Testis (tissue), 3 donors: ENCODE measurements around the gene ZCCHC14. TPM values are rescaled to one million over a fixed set of nuclear protein-coding genes. Genes with fewer than 3 reads are reported as not detected.

Experiments
- DNase-seq: peaks from one replicate; pipeline ENCODE4 v3.0.0-alpha.2; 2019
- H3K27ac ChIP-seq, 2 donors: fragments of 200-600 bp; sonication (generic); one replicate each; pipeline ENCODE4 v1.5.1; 2019
- H3K27me3 ChIP-seq: fragments of 200-600 bp; sonication (generic); one replicate; pipeline ENCODE4 v1.5.1; 2019
- H3K36me3 ChIP-seq: fragments of 200-600 bp; sonication (generic); one replicate; pipeline ENCODE4 v1.5.1; 2017; ENCODE audit warnings: low read depth; ENCODE audit errors: missing control alignments
- H3K4me1 ChIP-seq: fragments of 200-600 bp; sonication (generic); one replicate; pipeline ENCODE4 v1.5.1; 2019
- H3K4me3 ChIP-seq, 2 donors: fragments of 200-600 bp; sonication (generic); one replicate each; pipeline ENCODE4 v1.5.1; 2017 to 2019
- H3K9me3 ChIP-seq: fragments of 200-600 bp; sonication (generic); one replicate; pipeline ENCODE4 v1.5.1; 2017
- CTCF ChIP-seq, 3 experiments: fragments of 450-650 bp in 2 of 3; fragments of 200-600 bp in 1 of 3; sonication (generic) in 1 of 3; IDR thresholded peaks; one replicate each; pipeline ENCODE4 v1.5.1; 2016 to 2019; ENCODE audit warnings: antibody characterized with exemption in 3 of 3, mild to moderate bottlenecking in 2 of 3, moderate library complexity in 1 of 3
- POLR2A ChIP-seq: fragments of 450-650 bp; IDR thresholded peaks from one replicate; pipeline ENCODE4 v1.6.1; 2017; ENCODE audit warnings: antibody characterized with exemption, mild to moderate bottlenecking, moderate library complexity
- WGBS, 2 donors: methylation state at CpG; one replicate each; pipeline ENCODE4 v1.1.5; 2018; 5-methylcytosine and 5-hydroxymethylcytosine counted together
- intact Hi-C: fragments of 100-400 bp; cut with DNase I; formaldehyde crosslinking; loops from one replicate; pipeline ENCODE4 v1.15.1; 2023; ENCODE audit warnings: low total_unique reads
- polyA plus RNA-seq: library from polyadenylated mRNA; stranded (reverse); fragments of 350-450 nt; fragmentation: Illumina TruSeq; extraction: RNeasy Lipid Tissue Mini Kit (QIAGEN cat#74804); gene quantifications from one replicate; pipeline ENCODE4 v1.2.3, GENCODE V29; 2014; ENCODE audit warnings: low read depth, low replicate concordance; ENCODE audit not compliant: insufficient read depth
- total RNA-seq, 2 donors: library from RNA; depleted of rRNA; stranded (reverse); fragments of >200 nt; gene quantifications; one replicate each; pipeline ENCODE4 v1.2.3, GENCODE V29; 2016

Gene ZCCHC14
- total and polyA plus RNA-seq, 3 donors from 2014 or later = 82.3 to 130 (median 94.0) TPM

GRCh38 chr16:87410530-87410929, 82.3 kb downstream of the ZCCHC14 start:
- Histone ChIP-seq H3K4me3 (no peak overlapping the region), H3K4me1 (no peaks in the 10 kb centered on the region), H3K27me3 (no peaks in the 10 kb centered on the region), H3K27ac (no peak overlapping the region), H3K9me3 (no peaks in the 10 kb centered on the region), H3K36me3 (peaks cover 3% of the 10 kb centered on the region)
- intact Hi-C loops = loop anchor here (10.0 kb wide), 2 partner anchors 224 to 354 kb away; partner anchors contain the start of gene KLHDC4
- WGBS, 2 donors = 92 to 93% methylated on average over 5 to 11 of the region's 11 CpGs
- no peak for DNase-seq
- TF ChIP-seq CTCF (IDR thresholded peaks at IDR 0.05) (no peak), POLR2A (no peak)

DNA sequence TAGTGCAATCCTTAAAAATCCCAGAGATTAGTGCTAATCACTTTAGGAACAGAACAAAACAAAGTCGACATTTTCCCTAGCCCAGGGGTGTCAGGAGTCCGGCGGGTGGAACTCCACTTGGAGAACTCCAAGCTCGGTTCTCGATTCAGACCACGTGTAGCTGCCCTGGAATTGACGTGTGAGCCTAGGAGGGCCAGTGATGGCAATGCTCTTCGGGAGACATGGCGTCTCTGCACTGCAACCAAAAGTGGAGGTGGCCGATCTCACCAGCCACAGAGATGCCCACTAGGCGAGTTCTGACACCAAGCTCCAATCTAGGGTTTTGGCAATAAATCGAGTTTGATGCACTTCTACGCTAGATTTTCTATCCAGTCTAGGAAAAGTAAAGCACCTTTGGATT, 83.0 kb downstream of the ZCCHC14 start:
- intact Hi-C loops = loop anchor here (10.0 kb wide), 2 partner anchors 225 to 355 kb away; partner anchors contain the start of gene KLHDC4
- Histone ChIP-seq H3K27ac (no peak overlapping the region), H3K9me3 (no peaks in the 10 kb centered on the region), H3K36me3 (peaks cover 3% of the 10 kb centered on the region), H3K4me3 (no peak overlapping the region), H3K27me3 (no peaks in the 10 kb centered on the region), H3K4me1 (no peaks in the 10 kb centered on the region)
- TF ChIP-seq CTCF (IDR thresholded peaks at IDR 0.05) (no peak), POLR2A (no peak)
- 92 to 96% methylated on average over 13 of the region's 13 CpGs for WGBS, 2 donors
- no peak for DNase-seq

- WGBS, 2 donors = 90 to 95% methylated on average over 13 of the region's 13 CpGs
- Histone ChIP-seq H3K36me3 (peaks cover 3% of the 10 kb centered on the region), H3K27ac (no peak overlapping the region), H3K9me3 (no peaks in the 10 kb centered on the region), H3K27me3 (no peaks in the 10 kb centered on the region), H3K4me1 (no peaks in the 10 kb centered on the region), H3K4me3 (no peak overlapping the region)
- TF ChIP-seq POLR2A (no peak), CTCF (IDR thresholded peaks at IDR 0.05) (no peak)
- DNase-seq = no peak
- intact Hi-C loops = no loop called here
These were observed 83.7 kb downstream of the ZCCHC14 start for GRCh38 chr16:87409153-87409552.

DNA sequence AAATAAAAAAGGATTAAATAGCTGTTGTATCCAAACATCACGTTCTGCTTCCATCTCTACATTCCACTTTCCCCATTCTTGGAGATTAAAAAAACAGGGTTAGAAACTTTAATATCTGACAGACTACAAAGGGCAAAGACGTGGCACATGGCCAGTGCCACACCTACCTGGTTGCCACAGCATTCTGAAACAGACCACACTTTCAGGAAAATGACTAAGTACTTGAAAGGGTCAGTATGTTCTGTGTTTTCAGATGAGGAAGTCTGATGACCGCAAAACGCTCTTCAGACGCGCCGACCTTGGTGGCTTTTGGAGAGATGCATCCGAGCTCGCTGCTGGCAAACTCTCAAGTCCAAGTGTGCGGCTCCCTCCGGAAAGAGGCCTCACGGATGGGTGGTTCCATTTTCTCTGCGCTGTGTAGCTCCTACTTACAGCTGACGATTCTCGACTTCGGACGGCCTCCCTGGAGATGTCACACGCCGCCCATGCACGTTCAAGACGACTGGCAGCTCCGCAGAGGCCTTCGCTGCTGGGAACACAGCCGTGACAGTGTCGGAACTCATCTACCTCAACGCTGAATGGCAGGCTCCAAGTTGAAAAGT, 85.2 kb downstream of the ZCCHC14 start:
- Histone ChIP-seq H3K9me3 (no peaks in the 10 kb centered on the region), H3K36me3 (peaks cover 3% of the 10 kb centered on the region), H3K4me3 (no peak overlapping the region), H3K27ac (no peak overlapping the region), H3K4me1 (no peaks in the 10 kb centered on the region), H3K27me3 (no peaks in the 10 kb centered on the region)
- WGBS, 2 donors = 88 to 92% methylated on average over 24 to 26 of the region's 26 CpGs
- TF ChIP-seq POLR2A (no peak), CTCF (IDR thresholded peaks at IDR 0.05) (no peak)
- intact Hi-C loops = no loop called here
- DNase-seq = no peak

DNA sequence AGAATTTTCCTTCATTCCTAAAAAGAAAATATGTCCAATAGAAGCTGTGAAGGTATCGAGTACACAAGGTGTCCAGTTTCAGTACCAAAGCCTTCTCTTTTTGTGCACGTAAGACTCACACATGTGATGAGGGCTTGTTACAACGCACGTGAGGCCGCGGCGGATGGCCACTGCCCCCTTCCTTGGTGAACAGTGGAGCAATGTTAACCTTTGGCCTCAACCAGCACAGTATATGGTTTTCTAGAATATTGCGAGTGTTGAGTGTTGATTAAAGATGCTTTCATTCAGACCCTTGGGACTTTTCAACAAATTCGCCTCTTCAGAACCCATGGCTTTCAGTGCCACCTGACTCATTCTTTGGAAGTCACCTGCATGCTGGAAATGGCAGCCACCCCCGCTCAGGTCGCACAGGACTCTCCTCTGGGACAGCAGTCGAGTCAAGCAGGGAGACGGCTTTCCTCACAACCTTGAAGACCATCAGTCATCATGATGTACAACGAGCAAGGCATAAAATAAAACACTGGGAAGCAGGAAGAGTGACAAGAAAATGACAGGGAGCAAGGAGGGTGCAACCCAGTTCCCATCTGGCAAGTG, 86.2 kb downstream of the ZCCHC14 start:
- Histone ChIP-seq H3K4me3 (no peak overlapping the region), H3K4me1 (no peaks in the 10 kb centered on the region), H3K27me3 (no peaks in the 10 kb centered on the region), H3K36me3 (peaks cover 3% of the 10 kb centered on the region), H3K9me3 (no peaks in the 10 kb centered on the region), H3K27ac (no peak overlapping the region)
- WGBS, 2 donors = 92% methylated on average over 14 of the region's 14 CpGs
- intact Hi-C loops = no loop called here
- DNase-seq = no peak
- TF ChIP-seq POLR2A = no peak
- no peak for TF ChIP-seq CTCF (IDR thresholded peaks at IDR 0.05)
